RWPE2 (cell line): ENCODE measurements around the gene ZCRB1.

Source experiments
- ATAC-seq: fragments of 200-7000 bp; cut with Tn5 transposase; 3 replicates; pipeline ENCODE4 v1.9.1; 2021; ENCODE audit warnings: low read depth
- DNase-seq: peaks from one replicate; pipeline ENCODE4 v3.0.0-alpha.2; 2020; ENCODE audit warnings: low spot score
- H3K27ac ChIP-seq: fragments of 450-650 bp; 2 replicates; pipeline ENCODE4 v1.5.1; 2017; ENCODE audit warnings: mild to moderate bottlenecking; ENCODE audit not compliant: poor library complexity, severe bottlenecking
- H3K27me3 ChIP-seq: fragments of 250-450 bp; sonication (Bioruptor Pico); 2 replicates; pipeline ENCODE4 v1.5.1; 2021; ENCODE audit warnings: mild to moderate bottlenecking, moderate library complexity; ENCODE audit not compliant: insufficient read depth, poor library complexity, severe bottlenecking
- H3K36me3 ChIP-seq: fragments of 250-450 bp; sonication (Bioruptor Pico); 2 replicates; pipeline ENCODE4 v1.5.1; 2020; ENCODE audit warnings: low read depth, mild to moderate bottlenecking, moderate library complexity
- H3K4me1 ChIP-seq: fragments of 250-450 bp; sonication (Bioruptor Pico); 2 replicates; pipeline ENCODE4 v1.5.1; 2021; ENCODE audit warnings: mild to moderate bottlenecking, moderate library complexity; ENCODE audit not compliant: insufficient read depth, poor library complexity, severe bottlenecking
- H3K4me3 ChIP-seq: fragments of 250-450 bp; sonication (Bioruptor Pico); 2 replicates; pipeline ENCODE4 v1.5.1; 2021; ENCODE audit warnings: mild to moderate bottlenecking, moderate library complexity; ENCODE audit not compliant: severe bottlenecking
- H3K9me3 ChIP-seq: fragments of 250-450 bp; sonication (Bioruptor Pico); 2 replicates; pipeline ENCODE4 v1.5.1; 2021; ENCODE audit warnings: mild to moderate bottlenecking, moderate library complexity; ENCODE audit not compliant: severe bottlenecking
- TF ChIP-seq, protein P1 (sequence below): fragments of 450-650 bp; IDR thresholded peaks from one replicate; pipeline ENCODE4 v1.5.1; 2017; ENCODE audit warnings: mild to moderate bottlenecking, moderate library complexity; ENCODE audit not compliant: poor library complexity, severe bottlenecking

ZCRB1 gene

GRCh38 chr12:42282294-42282693, 43.6 kb downstream of the ZCRB1 start:
- Histone ChIP-seq H3K4me3 (no peak overlapping the region), H3K27ac (no peak overlapping the region), H3K4me1 (no peaks in the 10 kb centered on the region), H3K27me3 (no peaks in the 10 kb centered on the region), H3K36me3 (no peaks in the 10 kb centered on the region), H3K9me3 (no peaks in the 10 kb centered on the region)
- no peak for DNase-seq
- TF ChIP-seq, protein P1, sequence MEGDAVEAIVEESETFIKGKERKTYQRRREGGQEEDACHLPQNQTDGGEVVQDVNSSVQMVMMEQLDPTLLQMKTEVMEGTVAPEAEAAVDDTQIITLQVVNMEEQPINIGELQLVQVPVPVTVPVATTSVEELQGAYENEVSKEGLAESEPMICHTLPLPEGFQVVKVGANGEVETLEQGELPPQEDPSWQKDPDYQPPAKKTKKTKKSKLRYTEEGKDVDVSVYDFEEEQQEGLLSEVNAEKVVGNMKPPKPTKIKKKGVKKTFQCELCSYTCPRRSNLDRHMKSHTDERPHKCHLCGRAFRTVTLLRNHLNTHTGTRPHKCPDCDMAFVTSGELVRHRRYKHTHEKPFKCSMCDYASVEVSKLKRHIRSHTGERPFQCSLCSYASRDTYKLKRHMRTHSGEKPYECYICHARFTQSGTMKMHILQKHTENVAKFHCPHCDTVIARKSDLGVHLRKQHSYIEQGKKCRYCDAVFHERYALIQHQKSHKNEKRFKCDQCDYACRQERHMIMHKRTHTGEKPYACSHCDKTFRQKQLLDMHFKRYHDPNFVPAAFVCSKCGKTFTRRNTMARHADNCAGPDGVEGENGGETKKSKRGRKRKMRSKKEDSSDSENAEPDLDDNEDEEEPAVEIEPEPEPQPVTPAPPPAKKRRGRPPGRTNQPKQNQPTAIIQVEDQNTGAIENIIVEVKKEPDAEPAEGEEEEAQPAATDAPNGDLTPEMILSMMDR: no peak
- ATAC-seq: no peak

GRCh38 chr12:42281844-42282243, 44.0 kb downstream of the ZCRB1 start:
- ATAC-seq: no peak

DNA sequence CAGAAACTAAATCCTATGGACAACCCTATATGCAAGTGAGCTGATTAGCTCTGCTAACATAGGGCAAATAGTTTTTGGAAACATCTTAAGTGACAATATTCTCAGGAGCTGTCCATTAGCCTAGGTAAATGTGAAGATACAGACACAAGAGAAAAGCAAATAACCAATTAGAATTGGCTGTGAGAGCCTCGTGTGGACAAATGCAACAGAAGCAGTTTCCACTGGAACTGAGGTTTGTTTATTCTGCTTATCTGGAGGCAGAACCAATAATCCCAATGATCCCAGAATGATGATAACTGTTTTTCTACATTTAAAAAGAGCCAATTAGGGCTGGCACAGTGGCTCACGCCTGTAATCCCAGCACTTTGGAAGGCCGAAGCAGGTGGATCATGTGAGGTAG, 44.6 kb downstream of the ZCRB1 start:
- H3K27ac ChIP-seq: no peak overlapping the region
- H3K9me3 ChIP-seq: no peaks in the 10 kb centered on the region
- ATAC-seq (no peak), DNase-seq (no peak)
- TF ChIP-seq, protein P1: no peak
- no peaks in the 10 kb centered on the region for H3K27me3 ChIP-seq
- H3K4me3 ChIP-seq: no peak overlapping the region
- H3K4me1 ChIP-seq: no peaks in the 10 kb centered on the region
- no peaks in the 10 kb centered on the region for H3K36me3 ChIP-seq

More at GRCh38 chr12:42281844-42282243, 44.0 kb downstream of the ZCRB1 start:
- Histone ChIP-seq H3K4me1 (no peaks in the 10 kb centered on the region), H3K27ac (no peak overlapping the region), H3K9me3 (no peaks in the 10 kb centered on the region), H3K27me3 (no peaks in the 10 kb centered on the region), H3K36me3 (no peaks in the 10 kb centered on the region), H3K4me3 (no peak overlapping the region)
- TF ChIP-seq, protein P1: no peak
- no peak for DNase-seq

GRCh38 chr12:42278128-42278510, 47.8 kb downstream of the ZCRB1 start:
- ATAC-seq (no peak), DNase-seq (no peak)
- Histone ChIP-seq H3K27me3 (no peaks in the 10 kb centered on the region), H3K4me1 (no peaks in the 10 kb centered on the region), H3K4me3 (no peak overlapping the region), H3K36me3 (no peaks in the 10 kb centered on the region), H3K9me3 (no peaks in the 10 kb centered on the region), H3K27ac (no peak overlapping the region)
- TF ChIP-seq, protein P1: no peak

DNA sequence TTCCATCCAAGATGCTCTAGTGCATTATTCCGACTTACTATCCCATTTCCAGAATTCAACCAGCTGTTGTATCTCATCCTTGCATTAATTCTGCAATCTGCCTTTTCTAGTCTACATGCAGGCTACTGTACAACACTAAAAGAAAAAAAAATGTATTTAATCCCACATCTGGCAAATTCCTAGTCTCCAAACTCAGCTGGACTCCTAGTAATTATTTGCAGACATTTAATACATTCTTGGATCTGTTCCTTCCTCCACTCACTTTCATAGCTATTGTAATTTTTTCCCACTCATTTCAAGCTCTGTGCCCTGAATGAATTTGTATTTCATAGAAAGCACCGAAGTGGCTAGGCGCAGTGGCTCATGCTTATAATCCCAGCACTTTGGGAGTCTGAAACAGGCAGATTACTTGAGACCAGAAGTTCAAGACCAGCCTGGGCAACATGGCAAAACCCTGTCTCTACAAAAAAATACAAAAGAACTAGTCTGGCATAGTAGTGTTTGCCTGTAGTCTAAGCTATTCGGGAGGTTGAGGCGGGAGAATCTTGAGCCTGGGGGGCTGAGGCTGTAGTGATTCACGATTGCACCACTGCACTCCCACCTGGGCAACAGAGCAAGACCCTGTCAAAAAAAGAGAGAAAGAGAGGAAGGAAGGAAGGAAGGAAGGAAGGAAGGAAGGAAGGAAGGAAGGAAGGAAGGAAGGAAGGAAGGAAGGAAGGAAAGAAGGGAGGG, 48.3 kb downstream of the ZCRB1 start:
- Histone ChIP-seq H3K36me3 (no peaks in the 10 kb centered on the region), H3K27ac (no peak overlapping the region), H3K9me3 (no peaks in the 10 kb centered on the region), H3K4me3 (no peak overlapping the region), H3K4me1 (no peaks in the 10 kb centered on the region), H3K27me3 (no peaks in the 10 kb centered on the region)
- ATAC-seq (no peak), DNase-seq (no peak)
- TF ChIP-seq, protein P1: no peak
